Ammon's horn (tissue), 1 donor: ENCODE measurements around the gene EED.

Experiments used
- DNase-seq: peaks from one replicate; pipeline ENCODE4 v3.0.0-alpha.2; 2016; ENCODE audit warnings: low spot score

The EED gene, protein sequence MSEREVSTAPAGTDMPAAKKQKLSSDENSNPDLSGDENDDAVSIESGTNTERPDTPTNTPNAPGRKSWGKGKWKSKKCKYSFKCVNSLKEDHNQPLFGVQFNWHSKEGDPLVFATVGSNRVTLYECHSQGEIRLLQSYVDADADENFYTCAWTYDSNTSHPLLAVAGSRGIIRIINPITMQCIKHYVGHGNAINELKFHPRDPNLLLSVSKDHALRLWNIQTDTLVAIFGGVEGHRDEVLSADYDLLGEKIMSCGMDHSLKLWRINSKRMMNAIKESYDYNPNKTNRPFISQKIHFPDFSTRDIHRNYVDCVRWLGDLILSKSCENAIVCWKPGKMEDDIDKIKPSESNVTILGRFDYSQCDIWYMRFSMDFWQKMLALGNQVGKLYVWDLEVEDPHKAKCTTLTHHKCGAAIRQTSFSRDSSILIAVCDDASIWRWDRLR

DNA sequence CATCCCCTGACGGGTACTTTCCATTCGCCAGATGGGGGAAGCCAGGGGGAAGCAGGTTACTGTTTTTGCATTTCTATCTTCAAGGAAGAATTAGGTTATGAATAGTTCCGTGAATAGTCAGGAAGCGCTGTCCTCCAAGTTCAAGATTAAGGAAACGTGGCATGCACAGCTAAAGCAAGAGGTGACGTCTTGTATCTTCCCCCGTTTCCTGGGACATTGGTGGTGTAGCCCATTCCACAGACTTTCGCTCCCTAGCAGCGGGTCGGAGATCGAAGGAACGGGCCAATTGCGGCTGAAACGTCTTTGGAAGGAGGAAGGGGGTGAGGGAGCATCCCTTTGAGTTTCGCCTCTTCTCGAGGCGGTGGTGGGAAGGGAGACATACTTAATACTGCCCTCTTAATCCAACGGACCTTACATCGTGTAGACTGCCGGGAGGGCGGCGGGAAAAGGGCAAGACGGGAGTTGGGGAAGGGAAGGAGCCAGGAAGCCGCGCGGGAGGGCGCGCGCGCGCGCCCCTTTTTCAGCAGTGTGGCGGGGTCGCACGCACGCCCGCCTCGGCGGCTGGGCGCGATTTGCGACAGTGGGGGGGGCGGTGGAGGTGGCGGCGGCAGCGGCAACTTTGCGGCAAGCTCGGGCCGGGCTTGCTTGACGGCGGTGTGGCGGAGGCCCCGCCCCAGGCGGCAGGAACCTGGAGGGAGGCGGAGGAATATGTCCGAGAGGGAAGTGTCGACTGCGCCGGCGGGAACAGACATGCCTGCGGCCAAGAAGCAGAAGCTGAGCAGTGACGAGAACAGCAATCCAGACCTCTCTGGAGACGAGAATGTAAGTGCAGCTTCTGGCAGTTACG lies at the start of gene EED:
EED (plus strand) TSS at position 232 of the 847 bp plus-strand sequence; CDS start at position 709, 477 bp downstream.
- DNase-seq = peak; percentile 96

DNA sequence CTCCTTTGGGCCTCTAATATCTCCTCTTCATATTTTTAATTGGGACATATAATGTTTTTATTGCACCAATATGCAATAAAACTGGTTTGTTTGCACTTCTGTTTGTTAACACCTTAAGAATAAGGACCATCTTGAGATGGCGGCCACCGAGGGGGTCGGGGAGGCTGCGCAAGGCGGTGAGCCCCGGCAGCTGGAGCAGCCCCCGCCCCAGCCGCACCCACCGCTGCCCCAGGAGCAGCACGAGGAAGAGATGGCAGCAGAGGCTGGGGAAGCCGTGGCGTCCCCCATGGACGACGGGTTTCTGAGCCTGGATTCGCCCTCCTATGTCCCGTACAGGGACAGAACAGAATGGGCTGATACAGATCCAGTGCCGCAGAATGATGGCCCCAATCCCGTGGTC lies 49.6 kb upstream of the EED start:
- no peak for DNase-seq

DNA sequence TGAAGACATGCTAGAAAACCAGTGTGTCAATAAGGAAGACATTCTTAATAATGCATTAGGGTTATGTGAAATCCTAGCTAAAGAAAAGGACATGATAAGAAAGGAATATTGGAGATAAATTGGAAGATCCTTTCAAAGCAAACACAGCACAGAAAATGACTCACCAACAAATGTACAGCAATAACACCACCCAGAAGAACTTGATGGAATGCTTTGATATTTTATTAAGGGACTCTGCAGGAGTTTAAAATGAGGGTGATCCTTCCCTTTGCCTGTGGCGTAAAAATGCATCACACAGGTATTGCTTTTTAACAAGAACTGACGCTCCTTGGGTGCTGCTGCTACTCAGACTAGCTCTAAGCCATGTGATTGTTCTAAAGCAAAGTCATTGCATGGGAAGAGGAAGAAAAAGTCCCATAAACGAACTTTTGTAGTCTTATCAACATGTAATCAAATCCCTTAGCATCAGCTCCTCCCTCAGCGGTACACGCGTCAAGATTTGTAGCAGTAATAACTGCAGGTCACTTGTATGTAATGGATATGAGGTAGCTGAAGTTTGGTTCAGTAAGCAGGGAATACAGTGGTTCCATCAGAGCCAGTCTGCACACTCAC lies 48.4 kb upstream of the EED start:
- DNase-seq = no peak

DNA sequence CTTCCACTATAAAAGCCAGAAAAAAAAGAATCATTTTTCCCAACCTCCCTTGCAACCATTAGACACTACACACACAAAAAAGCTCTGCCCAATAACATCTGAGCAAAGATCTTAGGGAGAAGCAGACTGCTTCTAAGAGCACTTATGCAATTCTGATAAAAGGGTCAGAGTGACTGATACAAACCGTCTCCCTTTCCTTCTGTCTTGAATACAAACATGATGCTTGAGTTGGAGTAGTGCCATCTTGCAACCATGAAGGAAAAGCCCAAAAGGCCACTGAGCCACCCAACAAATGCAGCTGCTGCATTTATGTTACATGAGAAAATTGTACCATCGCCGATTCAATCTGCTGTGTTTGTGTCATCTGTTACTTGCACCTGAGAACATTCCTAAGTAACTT lies 47.6 kb upstream of the EED start:
- DNase-seq = no peak

DNA sequence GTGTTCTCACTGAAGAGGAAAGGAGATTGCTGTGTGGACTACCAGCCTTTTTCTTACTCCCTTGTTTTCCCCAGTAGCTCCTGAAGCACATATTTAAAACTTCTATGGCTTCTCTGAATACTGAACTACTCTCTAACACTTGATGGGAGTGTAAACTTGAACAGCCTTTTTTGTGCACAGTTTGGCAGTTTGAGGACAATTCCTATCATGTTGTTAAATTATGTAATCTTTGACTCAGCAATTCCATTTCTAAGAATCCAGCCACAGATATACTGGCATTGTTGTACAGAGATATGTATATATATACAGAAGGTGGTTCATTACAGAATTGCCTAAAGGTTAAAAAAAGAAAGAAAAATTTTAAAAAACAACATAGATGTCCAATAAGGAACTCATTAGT lies 47.1 kb upstream of the EED start:
- DNase-seq = no peak

DNA sequence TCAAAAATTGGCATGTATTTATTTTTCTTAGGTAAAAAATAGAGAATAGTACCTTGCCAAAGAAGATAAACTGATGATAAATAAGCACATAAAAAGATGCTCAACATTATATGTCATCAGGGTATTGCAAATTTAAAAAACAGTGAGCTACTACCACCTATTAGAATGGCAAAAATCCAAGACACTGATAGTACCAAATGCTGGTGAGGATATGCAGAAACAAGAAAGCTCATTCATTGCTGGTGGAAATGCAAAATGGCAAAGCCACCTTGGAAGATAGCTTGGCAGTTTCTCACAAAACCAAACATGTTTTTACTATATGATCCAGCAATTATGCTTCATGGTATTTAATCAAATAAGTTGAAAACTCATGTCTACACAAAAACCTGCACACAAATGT lies 46.4 kb upstream of the EED start:
- no peak for DNase-seq

DNA sequence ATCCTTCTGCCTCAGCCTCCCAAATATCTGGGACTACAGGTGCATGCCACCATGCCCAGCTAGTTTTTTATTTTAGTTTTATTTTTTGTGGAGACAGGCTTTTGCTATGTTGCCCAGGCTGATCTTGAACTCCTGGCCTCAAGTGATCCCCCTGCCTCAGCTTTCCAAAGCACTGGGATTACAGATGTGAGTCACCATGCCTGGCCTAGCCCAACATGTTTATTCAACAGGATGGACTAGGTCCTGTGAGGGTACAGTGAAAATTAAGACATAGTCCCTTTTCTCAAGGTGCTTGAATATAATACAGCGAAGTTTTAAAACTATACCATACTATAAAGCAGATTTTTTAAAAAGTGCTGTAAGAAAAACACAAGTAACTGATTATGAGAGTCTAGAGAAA lies 45.2 kb upstream of the EED start:
- DNase-seq = no peak

DNA sequence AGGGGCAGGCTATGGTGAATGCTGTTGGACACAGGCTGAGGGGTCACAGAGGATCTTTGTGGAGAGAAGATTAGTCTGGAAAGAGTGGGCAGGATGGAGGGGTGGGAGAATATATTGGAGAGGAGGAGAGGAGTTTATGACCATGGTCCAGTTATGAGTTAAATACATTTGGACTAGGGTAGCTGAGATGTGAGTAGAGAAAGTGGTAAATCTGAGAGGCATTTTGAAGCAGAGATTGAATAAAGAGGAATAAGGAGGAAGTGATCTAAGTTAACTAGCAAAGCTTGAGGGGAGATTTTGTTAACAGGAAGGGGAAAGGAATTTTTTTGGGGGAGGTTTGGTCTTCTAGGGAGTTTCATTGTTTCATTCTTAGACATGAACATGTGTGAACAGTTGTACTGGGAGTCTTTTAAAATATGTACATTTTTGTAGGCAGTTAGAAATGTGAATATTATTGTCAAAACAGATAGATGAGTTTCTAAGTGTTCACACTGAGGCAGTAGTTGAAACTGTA lies 43.1 kb upstream of the EED start:
- DNase-seq = no peak

DNA sequence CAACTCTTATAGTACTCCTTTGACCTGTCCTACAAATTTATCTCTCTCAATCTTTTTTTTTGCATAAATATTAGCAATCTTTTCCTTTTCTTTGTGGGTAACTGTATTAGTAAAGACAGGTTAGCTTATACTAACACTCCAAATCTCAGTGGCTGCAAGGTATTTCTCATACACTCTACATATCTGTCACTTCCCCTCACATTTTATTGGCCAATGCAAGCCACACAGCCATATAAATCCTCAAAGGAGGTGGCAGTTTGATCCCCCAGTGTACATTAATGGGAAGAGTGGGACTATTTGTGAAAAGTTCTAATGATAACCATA lies 42.6 kb upstream of the EED start:
- no peak for DNase-seq

DNA sequence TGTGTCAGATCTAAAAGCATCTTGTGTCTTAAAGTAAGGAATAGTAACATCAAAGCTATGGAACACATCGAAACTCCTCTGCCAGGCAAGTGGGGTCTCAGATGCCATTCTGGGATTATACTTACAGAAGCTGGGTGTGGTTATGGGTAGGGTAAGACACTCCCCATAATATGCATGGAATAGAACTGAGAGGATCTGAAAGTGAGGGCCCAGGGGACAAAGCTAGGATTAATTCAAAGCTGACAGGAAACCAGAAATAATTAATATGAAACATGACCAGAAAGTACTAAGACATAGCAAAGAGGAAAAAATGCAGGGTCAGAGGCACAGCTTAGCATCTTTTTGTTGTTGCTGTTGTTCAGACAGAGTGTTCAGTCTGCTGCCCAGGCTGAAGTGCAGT lies 40.2 kb upstream of the EED start:
- DNase-seq = no peak

DNA sequence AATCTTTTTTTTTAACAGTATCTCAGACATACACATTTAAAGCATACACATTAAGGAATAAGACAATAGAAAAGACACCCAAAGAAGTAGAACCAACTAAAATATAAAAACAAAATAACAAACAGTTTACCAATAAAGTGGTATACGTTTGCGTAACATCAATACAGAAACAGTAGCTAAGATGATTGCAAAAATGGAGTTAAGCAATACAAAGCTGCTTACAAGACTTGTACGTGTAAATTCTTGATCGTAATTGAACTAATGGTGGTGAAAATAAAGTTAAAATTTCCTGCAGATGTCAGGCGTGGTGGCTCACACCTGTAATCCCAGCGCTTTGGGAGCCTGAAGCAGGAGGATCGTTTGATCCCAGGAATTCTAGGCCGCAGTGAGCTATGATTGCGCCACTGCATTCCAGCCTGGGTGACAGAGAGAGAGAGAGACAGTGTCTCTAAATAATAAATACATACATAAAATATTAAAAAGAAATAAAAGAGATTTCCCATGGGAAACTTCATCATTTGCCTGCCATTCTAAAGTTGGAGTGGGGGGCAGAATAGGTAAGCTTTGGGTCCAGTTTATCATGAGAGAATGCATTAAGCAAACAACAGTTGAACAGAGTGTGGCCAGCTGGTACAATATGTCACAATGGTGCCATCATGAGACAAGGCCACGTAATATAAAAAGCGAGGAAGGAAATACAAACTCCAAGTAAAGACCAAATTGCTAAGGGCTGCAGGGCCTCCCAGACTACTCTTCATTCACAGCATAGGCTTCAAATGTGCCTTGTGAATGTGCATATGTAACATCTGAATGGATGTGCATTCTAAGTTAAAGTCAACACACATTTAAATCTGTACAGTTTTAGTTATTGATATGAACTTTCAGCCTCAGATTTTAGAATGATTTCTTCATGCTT lies 38.9 kb upstream of the EED start:
- DNase-seq = peak; percentile 53

DNA sequence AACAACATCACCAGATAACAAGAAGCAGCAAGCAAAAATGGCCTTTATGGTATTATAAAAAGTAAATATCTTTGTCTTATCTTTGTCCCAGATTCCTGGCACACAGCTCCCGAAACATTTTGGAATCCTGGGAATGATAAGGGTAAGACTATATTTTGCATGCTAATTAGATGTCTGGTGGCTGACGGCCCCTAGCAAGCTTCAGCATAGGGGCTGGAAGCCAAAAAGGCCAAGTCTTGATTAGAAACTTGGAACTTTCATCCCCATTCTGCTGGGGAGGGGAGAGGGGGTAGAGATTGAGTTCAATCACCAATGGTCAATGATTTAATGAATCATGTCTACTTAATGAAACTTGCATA lies 38.2 kb upstream of the EED start:
- DNase-seq = no peak

DNA sequence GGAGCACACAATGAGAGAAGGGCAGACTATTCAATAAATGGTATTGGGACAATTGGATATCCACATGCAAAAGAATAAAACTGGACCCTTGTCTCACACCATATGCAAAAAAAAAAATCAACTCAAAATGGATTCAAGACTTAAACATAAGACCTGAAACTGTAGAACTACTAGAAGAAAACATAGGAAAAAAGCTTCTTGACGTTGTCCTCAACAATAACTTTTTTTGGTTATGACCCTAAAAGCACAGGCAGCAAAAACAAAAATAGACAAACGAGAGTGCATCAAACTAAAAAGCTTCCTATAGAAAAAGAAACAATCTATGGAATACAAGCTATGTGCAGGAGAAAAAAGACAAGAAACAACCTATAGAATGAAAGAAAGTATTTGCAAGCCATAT lies 37.1 kb upstream of the EED start:
- no peak for DNase-seq

DNA sequence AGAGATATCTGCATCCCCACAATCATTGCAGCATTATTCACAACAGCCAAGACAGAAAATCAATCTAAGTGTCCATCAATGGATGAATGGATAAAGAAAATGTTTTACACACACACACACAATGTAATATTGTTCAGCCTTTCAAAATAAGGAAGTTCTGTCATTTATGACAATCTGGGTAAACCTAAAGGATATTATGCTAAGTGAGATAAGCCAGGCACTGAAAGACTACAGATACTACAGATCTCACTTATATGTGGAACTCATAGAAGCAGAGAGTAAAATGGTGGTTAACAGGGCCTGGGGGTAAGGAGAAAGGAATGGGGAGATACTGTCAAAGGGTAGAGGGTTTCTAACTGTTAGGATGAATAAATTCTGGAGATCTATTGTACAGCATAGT lies 36.0 kb upstream of the EED start:
- no peak for DNase-seq

DNA sequence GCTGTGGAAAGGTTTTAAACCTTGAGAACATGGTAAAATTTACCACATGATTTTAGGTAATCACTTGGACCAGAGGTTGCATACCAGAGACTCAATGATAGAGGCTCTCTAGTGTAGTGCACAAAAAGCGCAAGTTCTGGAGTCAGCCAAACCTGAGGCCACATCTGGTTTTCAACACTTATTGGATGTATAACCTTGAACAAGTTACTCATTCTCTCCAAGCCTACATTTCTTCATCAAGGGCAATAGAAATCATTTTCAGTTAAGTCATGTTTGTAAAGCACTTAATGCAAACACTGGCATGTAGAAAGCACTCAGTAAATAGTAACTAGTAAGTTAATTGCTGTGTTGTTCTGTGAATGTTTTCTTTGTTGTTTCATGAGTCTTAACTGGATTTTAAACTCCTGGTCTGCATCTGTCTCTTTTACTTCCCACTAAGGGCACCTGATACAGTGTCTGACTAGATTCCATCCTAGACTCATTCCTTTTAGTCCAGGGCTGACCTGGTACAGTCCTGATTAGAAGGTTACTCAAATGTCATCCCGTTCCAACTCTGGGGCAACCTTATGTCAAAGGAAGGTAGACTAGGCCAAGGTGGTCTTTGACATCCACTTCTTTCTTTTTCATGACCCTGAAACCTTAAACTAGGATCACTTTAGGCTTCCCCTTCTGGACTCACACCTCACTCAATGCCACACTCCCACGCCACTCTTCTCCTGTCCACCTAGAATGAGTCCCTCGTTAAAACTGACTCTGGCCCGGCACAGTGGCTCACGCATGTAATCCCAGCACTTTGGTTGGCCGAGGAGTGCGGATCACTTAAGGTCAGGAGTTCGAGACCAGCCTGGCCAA lies 34.5 kb upstream of the EED start:
- DNase-seq = no peak

DNA sequence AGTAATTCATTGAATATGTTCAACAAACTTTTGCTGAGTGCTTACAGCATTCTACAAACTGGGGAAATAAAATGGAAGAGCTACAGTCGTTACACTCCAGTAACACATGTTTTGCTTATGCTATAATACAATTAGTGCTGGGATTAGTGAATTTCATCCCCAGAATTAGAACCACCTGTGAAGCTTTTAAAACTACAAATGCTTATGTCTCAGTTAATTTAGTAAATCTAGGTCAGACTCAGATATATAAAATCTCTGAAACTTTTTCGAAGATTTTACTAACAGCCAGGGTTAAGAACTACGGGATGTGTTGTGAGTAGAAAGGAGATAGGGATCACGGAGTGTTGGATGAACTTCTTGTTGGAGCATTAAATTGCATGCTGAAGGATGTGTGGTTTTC lies 33.7 kb upstream of the EED start:
- no peak for DNase-seq

DNA sequence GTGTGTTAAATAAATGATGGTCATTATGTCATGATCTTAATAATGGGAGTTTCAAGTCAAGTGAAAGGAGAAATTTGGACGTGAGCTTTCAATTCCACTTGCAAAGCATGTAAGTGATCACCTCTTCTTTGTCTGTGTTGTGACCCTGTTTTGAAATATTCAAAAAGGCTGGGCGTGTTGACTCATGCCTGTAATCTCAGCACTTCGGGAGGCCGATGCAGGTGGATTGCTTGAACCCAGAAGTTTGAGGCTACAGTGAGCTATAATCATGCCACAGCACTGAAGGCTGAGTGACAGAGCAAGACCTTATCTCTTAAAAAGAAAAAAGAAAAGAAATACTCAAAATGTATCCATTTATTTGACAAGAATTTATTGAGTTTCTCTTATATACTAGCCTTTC lies 32.9 kb upstream of the EED start:
- DNase-seq = no peak

DNA sequence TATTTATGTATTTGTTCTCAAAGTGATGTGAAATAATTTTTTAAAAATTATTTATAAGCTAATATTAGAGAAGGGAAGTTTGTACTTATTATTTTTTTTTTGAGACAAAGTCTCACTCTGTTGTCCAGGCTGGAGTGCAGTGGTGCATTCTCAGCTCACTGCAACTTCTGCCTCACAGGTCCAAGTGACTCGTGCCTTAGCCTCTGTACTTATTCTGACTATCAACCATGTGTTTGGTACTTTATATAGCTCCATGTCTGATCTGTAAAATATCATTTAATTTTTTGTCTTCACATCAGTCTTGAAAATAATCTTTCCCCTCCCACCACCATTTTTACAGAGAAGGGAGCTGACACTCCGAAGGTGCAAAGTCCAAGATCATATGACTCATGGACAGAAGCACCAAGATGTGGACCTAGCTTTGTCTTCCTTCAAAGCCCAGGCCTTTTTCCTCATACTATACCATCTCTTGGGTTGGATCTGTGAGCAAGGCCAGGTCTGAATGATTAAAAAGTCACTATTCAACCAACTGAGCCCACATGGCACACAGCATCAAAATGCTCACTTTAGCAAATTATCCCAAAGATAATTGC lies 32.4 kb upstream of the EED start:
- no peak for DNase-seq

DNA sequence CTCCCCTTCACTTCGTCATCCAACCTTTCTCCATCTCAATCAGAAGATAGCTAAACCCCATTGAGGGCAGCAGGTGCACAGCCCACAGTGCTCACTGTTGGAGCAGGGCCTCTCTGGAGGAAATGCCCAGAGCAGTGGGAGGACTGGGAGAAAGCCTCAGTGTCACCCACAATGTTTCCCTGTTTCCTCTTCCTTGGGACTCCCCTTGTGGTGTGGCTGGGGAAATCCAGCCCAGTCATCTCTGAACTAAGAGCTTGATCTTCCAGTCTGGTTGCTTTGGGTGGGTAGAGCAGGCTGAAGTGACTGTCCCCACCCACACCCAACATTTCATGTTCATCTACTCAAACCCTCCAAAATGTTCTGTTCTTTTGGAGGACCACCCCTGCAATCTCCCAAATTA lies 29.8 kb upstream of the EED start:
- DNase-seq = no peak
